ENCODE results near the gene NTN1. TPM values are rescaled to one million over a fixed set of nuclear protein-coding genes. Genes with fewer than 3 reads are reported as not detected.

NTN1 gene
- total and polyA plus RNA-seq, 9 donors, result 0.28 to 12.5 (median 1.8) TPM

- intact Hi-C loops (cut with DNase I), result loop anchor here in 1 of 4 donors (10.0 kb wide), 1 partner anchor 60 kb away; no protein-coding TSS in a partner anchor
- no peak for TF ChIP-seq POLR2A (IDR thresholded peaks at IDR 0.05)
- TF ChIP-seq CTCF (IDR thresholded peaks at IDR 0.05), result no peak
- no peak for TF ChIP-seq EP300 (IDR thresholded peaks at IDR 0.05)
Observed at GRCh38 chr17:9004961-9005285, 16.4 kb upstream of the NTN1 start.

GRCh38 chr17:9006175-9006767, 15.0 kb upstream of the NTN1 start:
- no peaks in the 10 kb centered on the region for H3K27me3 ChIP-seq
- no peaks in the 10 kb centered on the region for H3K9me3 ChIP-seq
- H3K27ac ChIP-seq, result no peak overlapping the region
- no peaks in the 10 kb centered on the region for H3K4me1 ChIP-seq (ENCODE audit: insufficient read depth)
- TF ChIP-seq POLR2A (IDR thresholded peaks at IDR 0.05) (no peak), EP300 (IDR thresholded peaks at IDR 0.05) (no peak), CTCF (IDR thresholded peaks at IDR 0.05) (no peak)
- no peak overlapping the region for H3K4me3 ChIP-seq
- intact Hi-C loops (cut with DNase I), result loop anchor here in 1 of 4 donors (10.0 kb wide), 1 partner anchor 61 kb away; no protein-coding TSS in a partner anchor
- no peaks in the 10 kb centered on the region for H3K36me3 ChIP-seq
- WGBS, 3 donors, result 80 to 85% (median 84%) methylated on average over 7 of the region's 7 CpGs
- DNase-seq, result no peak

More at GRCh38 chr17:9004961-9005285, 16.4 kb upstream of the NTN1 start:
- Histone ChIP-seq H3K36me3 (no peaks in the 10 kb centered on the region), H3K27me3 (no peaks in the 10 kb centered on the region), H3K4me1 (ENCODE audit: insufficient read depth) (no peaks in the 10 kb centered on the region), H3K4me3 (no peak overlapping the region), H3K9me3 (no peaks in the 10 kb centered on the region), H3K27ac (no peak overlapping the region)
- WGBS, 3 donors, result 42 to 48% (median 43%) methylated on average over 6 of the region's 6 CpGs
- no peak for DNase-seq

GRCh38 chr17:9007052-9007714, 14.1 kb upstream of the NTN1 start:
- intact Hi-C loops (cut with DNase I), result loop anchor here in 1 of 4 donors (10.0 kb wide), 1 partner anchor 62 kb away; no protein-coding TSS in a partner anchor
- no peaks in the 10 kb centered on the region for H3K4me1 ChIP-seq (ENCODE audit: insufficient read depth)
- TF ChIP-seq CTCF (IDR thresholded peaks at IDR 0.05) (no peak), EP300 (IDR thresholded peaks at IDR 0.05) (no peak), POLR2A (IDR thresholded peaks at IDR 0.05) (no peak)

GRCh38 chr17:9009096-9009495, 12.2 kb upstream of the NTN1 start:
- Histone ChIP-seq H3K4me3 (no peak overlapping the region), H3K9me3 (no peaks in the 10 kb centered on the region), H3K27ac (no peak overlapping the region), H3K27me3 (no peaks in the 10 kb centered on the region), H3K36me3 (no peaks in the 10 kb centered on the region), H3K4me1 (ENCODE audit: insufficient read depth) (no peaks in the 10 kb centered on the region)
- no peak for DNase-seq
- intact Hi-C loops (cut with DNase I), result loop anchor here in 1 of 4 donors (10.0 kb wide), 1 partner anchor 64 kb away; no protein-coding TSS in a partner anchor
- TF ChIP-seq POLR2A (IDR thresholded peaks at IDR 0.05) (no peak), CTCF (IDR thresholded peaks at IDR 0.05) (no peak), EP300 (IDR thresholded peaks at IDR 0.05) (no peak)
- WGBS, 3 donors, result 85 to 91% (median 90%) methylated on average over 4 of the region's 4 CpGs

More at GRCh38 chr17:9007052-9007714, 14.1 kb upstream of the NTN1 start:
- Histone ChIP-seq H3K27ac (no peak overlapping the region), H3K27me3 (no peaks in the 10 kb centered on the region), H3K9me3 (no peaks in the 10 kb centered on the region), H3K4me3 (no peak overlapping the region), H3K36me3 (no peaks in the 10 kb centered on the region)
- DNase-seq, result no peak
- 91 to 98% (median 93%) methylated on average over 2 of the region's 2 CpGs for WGBS, 3 donors

All from ovary (tissue), 9 donors.